HG02840 (cell line): ENCODE data around the gene ATP8A2.
"Not testable (repeated sequence)": the region's sequence is repeated elsewhere in the genome, so short reads cannot be mapped to it uniquely, and the experiment has no call there.

Source experiments
- ATAC-seq: cut with Tn5 transposase; IDR thresholded peaks from one replicate; pipeline ENCODE4 v1.9.1; 2021; ENCODE audit warnings: mild to moderate bottlenecking, moderate library complexity, moderate number of reproducible peaks; ENCODE audit not compliant: unreplicated experiment, low FRiP score

ATP8A2 gene

GRCh38 chr13:25756912-25757311, 385.1 kb downstream of the ATP8A2 start:
- ATAC-seq: no peak

- ATAC-seq: no peak
Measured at GRCh38 chr13:25761041-25761440, 389.3 kb downstream of the ATP8A2 start.

GRCh38 chr13:25762281-25762680, 390.5 kb downstream of the ATP8A2 start:
- no peak for ATAC-seq

- no peak for ATAC-seq
Measured at GRCh38 chr13:25762795-25763377, 391.1 kb downstream of the ATP8A2 start.

GRCh38 chr13:25764378-25764777, 392.6 kb downstream of the ATP8A2 start:
- ATAC-seq: no peak

GRCh38 chr13:25765266-25765665, 393.5 kb downstream of the ATP8A2 start:
- ATAC-seq: no peak

GRCh38 chr13:25766576-25766975, 394.8 kb downstream of the ATP8A2 start:
- ATAC-seq: no peak

GRCh38 chr13:25766991-25767390, 395.2 kb downstream of the ATP8A2 start:
- no peak for ATAC-seq

GRCh38 chr13:25768376-25768775, 396.6 kb downstream of the ATP8A2 start:
- no peak for ATAC-seq

- ATAC-seq: no peak
Measured at GRCh38 chr13:25768838-25769237, 397.1 kb downstream of the ATP8A2 start.

GRCh38 chr13:25770601-25771000, 398.8 kb downstream of the ATP8A2 start:
- ATAC-seq: no peak

- ATAC-seq: no peak
Measured at GRCh38 chr13:25771202-25771601, 399.4 kb downstream of the ATP8A2 start.

- no peak for ATAC-seq
Measured at GRCh38 chr13:25771641-25772478, 400.1 kb downstream of the ATP8A2 start.

GRCh38 chr13:25772534-25772933, 400.8 kb downstream of the ATP8A2 start:
- ATAC-seq: not testable (repeated sequence)

- ATAC-seq: not testable (repeated sequence)
Measured at GRCh38 chr13:25774056-25774455, 402.3 kb downstream of the ATP8A2 start.

GRCh38 chr13:25775275-25775674, 403.5 kb downstream of the ATP8A2 start:
- ATAC-seq: no peak

- no peak for ATAC-seq
Measured at GRCh38 chr13:25775986-25776385, 404.2 kb downstream of the ATP8A2 start.

GRCh38 chr13:25776722-25777121, 404.9 kb downstream of the ATP8A2 start:
- no peak for ATAC-seq

GRCh38 chr13:25777509-25777908, 405.7 kb downstream of the ATP8A2 start:
- no peak for ATAC-seq

GRCh38 chr13:25778365-25778764, 406.6 kb downstream of the ATP8A2 start:
- no peak for ATAC-seq

GRCh38 chr13:25778808-25779305, 407.1 kb downstream of the ATP8A2 start:
- ATAC-seq: no peak

- no peak for ATAC-seq
Measured at GRCh38 chr13:25783076-25783475, 411.3 kb downstream of the ATP8A2 start.
